IMR-90 (cell line): Measurements from ENCODE around the gene AKNA. TPM values are rescaled to one million over a fixed set of nuclear protein-coding genes. Genes with fewer than 3 reads are reported as not detected.

Experiments
- ATAC-seq: fragments of 200-7000 bp; cut with Tn5 transposase; 2 replicates; pipeline ENCODE4 v1.9.1; 2020; ENCODE audit warnings: low read depth, mild to moderate bottlenecking, moderate library complexity
- BruUV-seq: library from RNA; stranded (reverse); fragments of 400-500 nt; replicated peaks from 2 replicates; lab custom pipeline; 2021; lab: Mats Ljungman, UMichigan
- CTCF ChIA-PET: fragments of 300-600 bp; formaldehyde crosslinking; extraction: SDS; loops from one replicate; lab custom pipeline; 2021; ENCODE audit warnings: antibody characterized with exemption; lab: Yijun Ruan, JAX
- POLR2A ChIA-PET: fragments of 300-600 bp; sonication (Branson Sonifier 250); formaldehyde crosslinking; loops from one replicate; lab custom pipeline; 2022; ENCODE audit warnings: antibody characterized with exemption; ENCODE audit not compliant: unreplicated experiment; lab: Charles Lee
- DNase-seq: peaks from one replicate; pipeline ENCODE4 v3.0.0; 2013
- H2AFZ ChIP-seq: replicated peaks from 2 replicates; pipeline ENCODE3; 2013; ENCODE audit warnings: low read length, mild to moderate bottlenecking; ENCODE audit not compliant: poor library complexity
- H2AK5ac ChIP-seq: 2 replicates; pipeline ENCODE4 v1.6.1; 2013; ENCODE audit warnings: low read depth, low read length, inconsistent platforms
- H2AK9ac ChIP-seq: replicated peaks from 2 replicates; pipeline ENCODE3; 2013; ENCODE audit warnings: mild to moderate bottlenecking, low read depth, low read length, moderate library complexity; ENCODE audit not compliant: poor library complexity
- H2BK120ac ChIP-seq: 2 replicates; pipeline ENCODE4 v1.6.1; 2013; ENCODE audit warnings: low read depth, low read length, inconsistent platforms
- H2BK15ac ChIP-seq: 3 replicates; pipeline ENCODE4 v1.6.1; 2013; ENCODE audit warnings: low read depth, low read length, inconsistent platforms
- H2BK20ac ChIP-seq: 2 replicates; pipeline ENCODE4 v1.6.1; 2013; ENCODE audit warnings: low read depth, mild to moderate bottlenecking, inconsistent platforms, low read length, moderate library complexity
- H2BK5ac ChIP-seq: 2 replicates; pipeline ENCODE4 v1.6.1; 2013; ENCODE audit warnings: mild to moderate bottlenecking, low read depth, low read length, inconsistent platforms; ENCODE audit not compliant: poor library complexity, severe bottlenecking
- H3K14ac ChIP-seq: replicated peaks from 2 replicates; pipeline ENCODE4 v1.6.1; 2013; ENCODE audit warnings: low read depth, low read length, inconsistent platforms
- H3K18ac ChIP-seq: 2 replicates; pipeline ENCODE4 v1.6.1; 2013; ENCODE audit warnings: low read depth, low read length, control low read depth
- H3K23ac ChIP-seq: 2 replicates; pipeline ENCODE4 v1.6.1; 2013; ENCODE audit warnings: low read depth, low read length, inconsistent platforms
- H3K27ac ChIP-seq: 2 replicates; pipeline ENCODE4 v1.5.1; 2013; ENCODE audit warnings: mild to moderate bottlenecking, control low read depth, low read length; ENCODE audit not compliant: insufficient read depth
- H3K27me3 ChIP-seq: 2 replicates; pipeline ENCODE4 v1.6.1; 2013; ENCODE audit warnings: low read length; ENCODE audit not compliant: control insufficient read depth, insufficient read depth
- H3K36me3 ChIP-seq: 2 replicates; pipeline ENCODE4 v1.6.1; 2013; ENCODE audit warnings: low read length, mixed read lengths; ENCODE audit not compliant: control insufficient read depth, insufficient read depth
- H3K4ac ChIP-seq: 2 replicates; pipeline ENCODE4 v1.6.1; 2013; ENCODE audit warnings: low read depth, low read length, inconsistent platforms
- H3K4me1 ChIP-seq: 2 replicates; pipeline ENCODE4 v1.6.1; 2013; ENCODE audit warnings: low read length, mixed read lengths; ENCODE audit not compliant: control insufficient read depth, insufficient read depth
- H3K4me2 ChIP-seq: 2 replicates; pipeline ENCODE4 v1.6.1; 2013; ENCODE audit warnings: low read depth, mild to moderate bottlenecking, control low read depth, low read length, moderate library complexity
- H3K4me3 ChIP-seq: 2 replicates; pipeline ENCODE4 v1.5.1; 2013; ENCODE audit warnings: low read depth, mild to moderate bottlenecking, control low read depth, low read length, moderate library complexity; ENCODE audit not compliant: insufficient read depth
- H3K56ac ChIP-seq: 2 replicates; pipeline ENCODE4 v1.6.1; 2013; ENCODE audit warnings: low read length, inconsistent platforms; ENCODE audit not compliant: insufficient read depth; ENCODE audit errors: extremely low read depth
- H3K79me1 ChIP-seq, 2 experiments: 2 replicates each; pipeline ENCODE4 v1.6.1; 2013; ENCODE audit warnings: low read length in 2 of 2, inconsistent platforms in 1 of 2, low read depth in 1 of 2
- H3K9ac ChIP-seq: 2 replicates; pipeline ENCODE4 v1.6.1; 2013; ENCODE audit warnings: low read depth, low read length, control low read depth
- H3K9me1 ChIP-seq: 2 replicates; pipeline ENCODE4 v1.6.1; 2013; ENCODE audit warnings: low read length, inconsistent platforms; ENCODE audit not compliant: insufficient read depth
- H3K9me3 ChIP-seq: 2 replicates; pipeline ENCODE4 v1.6.1; 2013; ENCODE audit warnings: low read length; ENCODE audit not compliant: control insufficient read depth, insufficient read depth
- H4K20me1 ChIP-seq: 2 replicates; pipeline ENCODE4 v1.6.1; 2013; ENCODE audit warnings: low read length, inconsistent platforms; ENCODE audit not compliant: insufficient read depth
- H4K5ac ChIP-seq: 2 replicates; pipeline ENCODE4 v1.6.1; 2013; ENCODE audit warnings: mild to moderate bottlenecking, low read depth, low read length, control low read depth
- H4K8ac ChIP-seq, 2 experiments: 2 replicates each; pipeline ENCODE4 v1.6.1; 2013; ENCODE audit warnings: low read depth in 2 of 2, low read length in 2 of 2, control low read depth in 1 of 2, inconsistent platforms in 1 of 2
- H4K91ac ChIP-seq: 2 replicates; pipeline ENCODE4 v1.6.1; 2013; ENCODE audit warnings: low read depth, low read length, inconsistent platforms; ENCODE audit not compliant: insufficient read depth
- CEBPB ChIP-seq: IDR thresholded peaks from 2 replicates; pipeline ENCODE4 v1.6.1; 2012; ENCODE audit warnings: low read depth, low read length, improper control_type of control experiment
- NFE2L2 ChIP-seq: fragments of 150-350 bp; IDR thresholded peaks from 2 replicates; pipeline ENCODE4 v1.6.1; 2016; ENCODE audit warnings: low read depth, mild to moderate bottlenecking, low read length
- RAD21 ChIP-seq: IDR thresholded peaks from 2 replicates; pipeline ENCODE4 v1.6.1; 2012; ENCODE audit warnings: low read length, improper control_type of control experiment
- RFX5 ChIP-seq: IDR thresholded peaks from 2 replicates; pipeline ENCODE4 v1.8.0; 2012; ENCODE audit warnings: low read depth, mild to moderate bottlenecking, low read length, moderate library complexity
- WGBS, 2 experiments: methylation state at CpG; one replicate each; pipeline versions ENCODE4 v1.1.5 to v1.1.7; 2013; ENCODE audit warnings: missing lambda C conversion rate in 2 of 2; ENCODE audit not compliant: insufficient read length in 1 of 2; ENCODE audit errors: extremely low coverage in 2 of 2; 5-methylcytosine and 5-hydroxymethylcytosine counted together
- dilution Hi-C: fragments of 300-500 bp; cut with HindIII; formaldehyde crosslinking; loops from one replicate; pipeline ENCODE4 v1.14.3; 2018; ENCODE audit warnings: low sequenced_read_pairs; ENCODE audit not compliant: unreplicated experiment
- in situ Hi-C: fragments of 300-500 bp; cut with MboI; formaldehyde crosslinking; loops from 3 replicates; pipeline ENCODE4 v1.14.3; 2019; ENCODE audit warnings: low sequenced_read_pairs, inconsistent platforms, mixed read lengths
- intact Hi-C: fragments of 100-400 bp; cut with micrococcal nuclease; formaldehyde crosslinking; loops from 2 replicates; pipeline ENCODE4 v1.10.0; 2022
- polyA plus RNA-seq, 3 experiments: library from polyadenylated mRNA; depleted of rRNA; stranded (reverse); fragments of >200 nt; gene quantifications; 2 replicates each; pipeline ENCODE4 v1.2.3, GENCODE V29; 2012; ENCODE audit warnings: low replicate concordance in 1 of 3
- total RNA-seq: library from RNA; depleted of rRNA; stranded (reverse); fragments of >200 nt; gene quantifications from 2 replicates; pipeline ENCODE4 v1.2.3, GENCODE V29; 2012

Gene AKNA
- total and polyA plus RNA-seq, 2 of the 4 experiments (the other 2 are of a cell fraction): 2.7 to 7.3 TPM

- TF ChIP-seq RFX5: no peak
These were observed 44.7 kb upstream of the AKNA start (continued) for GRCh38 chr9:114432323-114433067.

DNA sequence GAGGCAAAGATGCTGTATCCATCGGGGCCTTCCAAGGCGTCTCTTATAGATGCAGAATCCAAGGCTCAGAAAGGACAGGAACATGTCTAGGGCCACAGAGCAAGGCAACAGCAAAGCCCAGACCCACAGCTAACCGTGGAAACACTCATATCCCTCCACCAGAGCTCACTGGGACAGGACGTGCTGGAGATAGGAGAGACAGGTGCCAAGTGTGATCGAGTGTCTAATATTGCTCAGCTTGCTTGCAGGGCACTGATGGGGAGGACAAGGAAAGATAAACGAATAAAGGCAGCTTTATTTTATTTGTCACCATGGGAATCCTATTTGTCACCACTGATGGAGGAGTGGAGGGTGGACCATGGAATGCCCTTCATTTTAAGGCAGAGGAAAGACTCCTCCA lies 44.0 kb upstream of the AKNA start:
- dilution Hi-C loops: no loop called here
- H3K9me3 ChIP-seq: no peaks in the 10 kb centered on the region
- intact Hi-C loops: loop anchor here (10.0 kb wide), 2 partner anchors 473 to 583 kb away; no protein-coding TSS in a partner anchor
- no peaks in the 10 kb centered on the region for H3K4me1 ChIP-seq
- H3K9ac ChIP-seq: no peak overlapping the region
- H3K18ac ChIP-seq: no peak overlapping the region
- H3K4ac ChIP-seq: no peak overlapping the region
- CTCF ChIA-PET: interaction anchor here (0.7 to 2.4 kb wide), 2 partner anchors 17 to 222 kb away, joined by 3 to 10 read pairs; no protein-coding TSS in a partner anchor
- ATAC-seq: no peak
- no peak overlapping the region for H4K91ac ChIP-seq
- no peak overlapping the region for H3K23ac ChIP-seq
- no peak overlapping the region for H2AFZ ChIP-seq
- no peak for TF ChIP-seq NFE2L2
- TF ChIP-seq RAD21: no peak
- no peak for TF ChIP-seq CEBPB
- no peak overlapping the region for H3K27ac ChIP-seq
- DNase-seq: no peak
- H4K5ac ChIP-seq: no peak overlapping the region
- no peak overlapping the region for H2BK120ac ChIP-seq
- H2BK20ac ChIP-seq: no peak overlapping the region
- H4K20me1 ChIP-seq: peaks cover 3% of the 10 kb centered on the region; the same call in 1 of the 2 replicates
- no peak overlapping the region for H3K56ac ChIP-seq
- no peak overlapping the region for H3K4me2 ChIP-seq
- no peak overlapping the region for H3K14ac ChIP-seq
- no peaks in the 10 kb centered on the region for H3K36me3 ChIP-seq
- 100% methylated on average over 2 of the region's 6 CpGs; no CpG with 5 or more reads in 1 of the 2 experiments for WGBS, 2 experiments
- no TSS peak for BruUV-seq
- no peaks in the 10 kb centered on the region for H3K79me1 ChIP-seq
- H3K27me3 ChIP-seq: peaks cover 24% of the 10 kb centered on the region
- H2BK15ac ChIP-seq: no peak overlapping the region
- in situ Hi-C loops: loop anchor here (10.0 to 25.0 kb wide), 2 partner anchors 213 to 1081 kb away; no protein-coding TSS in a partner anchor
- H2AK9ac ChIP-seq: no peak overlapping the region
- H4K8ac ChIP-seq: no peak overlapping the region
- H2AK5ac ChIP-seq: no peak overlapping the region
- no peaks in the 10 kb centered on the region for H3K9me1 ChIP-seq
- POLR2A ChIA-PET: no interaction called here
- H2BK5ac ChIP-seq: no peak overlapping the region
- no peak overlapping the region for H3K4me3 ChIP-seq
